GM12873 (cell line): ENCODE data around the gene RIC3.

Experiments
- TF ChIP-seq, protein P1 (sequence below): IDR thresholded peaks from 2 replicates; pipeline ENCODE4 v1.5.1; 2012; ENCODE audit warnings: low read depth, mild to moderate bottlenecking, moderate library complexity, low read length, control low read depth; ENCODE audit not compliant: insufficient read depth; ENCODE audit errors: missing control alignments

Gene RIC3

DNA sequence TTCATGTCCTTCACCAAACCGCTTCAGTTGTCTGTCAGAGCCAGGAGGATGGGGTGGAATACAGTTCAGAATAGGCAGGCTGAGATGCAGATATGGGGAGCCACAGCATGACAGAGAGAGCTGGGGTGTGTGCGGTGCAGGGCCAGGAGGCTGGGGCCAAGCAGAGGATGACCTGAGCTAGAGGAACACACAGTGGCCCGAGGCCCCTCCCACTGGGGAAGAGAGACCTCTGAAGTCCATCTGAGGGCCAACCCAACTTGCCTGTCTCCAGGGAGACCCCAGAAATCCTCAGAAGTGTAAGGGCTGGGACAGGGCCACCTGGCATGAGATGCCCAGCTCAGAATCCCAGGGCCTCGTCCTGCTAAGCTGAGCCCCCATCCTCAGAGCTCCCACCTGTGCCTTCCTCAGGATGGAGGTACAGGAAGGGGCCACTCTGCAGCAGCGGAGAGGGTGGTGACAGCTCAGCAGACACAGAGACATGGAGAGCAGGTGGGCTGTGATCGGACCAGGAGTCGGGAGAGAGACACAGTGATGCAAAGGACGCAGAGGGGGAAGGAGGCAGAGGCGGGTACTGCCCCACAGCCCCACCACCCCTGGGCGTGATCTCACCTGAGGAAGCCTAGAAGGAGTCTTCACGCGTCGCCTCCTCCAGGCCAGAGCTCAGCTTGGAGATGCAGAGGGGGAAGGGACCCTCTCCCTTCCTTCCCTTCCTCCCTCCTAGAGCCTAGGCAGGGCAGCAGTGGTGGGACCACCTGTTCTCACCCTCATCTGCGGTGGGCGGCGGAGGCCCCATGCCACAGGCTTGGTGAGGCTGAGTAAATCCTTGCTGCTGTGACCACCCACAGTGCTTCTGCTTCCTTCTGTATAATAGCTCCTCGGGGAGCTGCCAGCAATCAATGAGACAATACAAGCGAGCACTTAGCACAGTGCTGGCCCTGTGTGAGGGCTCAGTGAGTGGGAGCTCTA is 96.9 kb downstream of the RIC3 start:
- TF ChIP-seq, protein P1, sequence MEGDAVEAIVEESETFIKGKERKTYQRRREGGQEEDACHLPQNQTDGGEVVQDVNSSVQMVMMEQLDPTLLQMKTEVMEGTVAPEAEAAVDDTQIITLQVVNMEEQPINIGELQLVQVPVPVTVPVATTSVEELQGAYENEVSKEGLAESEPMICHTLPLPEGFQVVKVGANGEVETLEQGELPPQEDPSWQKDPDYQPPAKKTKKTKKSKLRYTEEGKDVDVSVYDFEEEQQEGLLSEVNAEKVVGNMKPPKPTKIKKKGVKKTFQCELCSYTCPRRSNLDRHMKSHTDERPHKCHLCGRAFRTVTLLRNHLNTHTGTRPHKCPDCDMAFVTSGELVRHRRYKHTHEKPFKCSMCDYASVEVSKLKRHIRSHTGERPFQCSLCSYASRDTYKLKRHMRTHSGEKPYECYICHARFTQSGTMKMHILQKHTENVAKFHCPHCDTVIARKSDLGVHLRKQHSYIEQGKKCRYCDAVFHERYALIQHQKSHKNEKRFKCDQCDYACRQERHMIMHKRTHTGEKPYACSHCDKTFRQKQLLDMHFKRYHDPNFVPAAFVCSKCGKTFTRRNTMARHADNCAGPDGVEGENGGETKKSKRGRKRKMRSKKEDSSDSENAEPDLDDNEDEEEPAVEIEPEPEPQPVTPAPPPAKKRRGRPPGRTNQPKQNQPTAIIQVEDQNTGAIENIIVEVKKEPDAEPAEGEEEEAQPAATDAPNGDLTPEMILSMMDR = no peak

- TF ChIP-seq, protein P1 = peak; percentile 41
These were observed 98.3 kb downstream of the RIC3 start for GRCh38 chr11:8070417-8071115.

DNA sequence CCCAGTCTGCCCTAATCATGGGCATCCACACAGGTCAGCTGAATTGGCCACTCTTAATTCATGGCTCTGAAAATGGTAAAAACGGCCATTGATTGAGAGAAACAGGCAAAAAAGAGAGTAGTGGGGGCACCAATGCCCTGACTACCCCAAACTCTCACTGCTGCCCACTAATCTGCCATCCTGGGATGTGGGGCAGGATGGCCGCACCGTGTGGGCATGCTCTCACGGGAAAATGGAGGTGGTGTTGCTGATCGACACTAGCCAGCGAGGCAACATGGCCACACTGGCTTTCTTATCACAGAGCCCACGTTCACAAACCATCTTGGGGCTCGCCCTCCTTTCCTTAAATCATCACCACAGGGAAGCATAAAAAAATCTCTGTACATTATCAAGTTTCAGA is 99.1 kb downstream of the RIC3 start:
- TF ChIP-seq, protein P1 = no peak

- TF ChIP-seq, protein P1 = no peak
These were observed 100.1 kb downstream of the RIC3 start for GRCh38 chr11:8068605-8069221.

- TF ChIP-seq, protein P1 = no peak
These were observed 100.8 kb downstream of the RIC3 start for GRCh38 chr11:8067929-8068575.

GRCh38 chr11:8067567-8067928 is 101.3 kb downstream of the RIC3 start:
- TF ChIP-seq, protein P1 = no peak
